ENCODE results near the gene FRK. TPM values are rescaled to one million over a fixed set of nuclear protein-coding genes. Genes with fewer than 3 reads are reported as not detected.

Gene FRK
- total RNA-seq, 1 donor from 2014 or later, result 0.11 TPM

DNA sequence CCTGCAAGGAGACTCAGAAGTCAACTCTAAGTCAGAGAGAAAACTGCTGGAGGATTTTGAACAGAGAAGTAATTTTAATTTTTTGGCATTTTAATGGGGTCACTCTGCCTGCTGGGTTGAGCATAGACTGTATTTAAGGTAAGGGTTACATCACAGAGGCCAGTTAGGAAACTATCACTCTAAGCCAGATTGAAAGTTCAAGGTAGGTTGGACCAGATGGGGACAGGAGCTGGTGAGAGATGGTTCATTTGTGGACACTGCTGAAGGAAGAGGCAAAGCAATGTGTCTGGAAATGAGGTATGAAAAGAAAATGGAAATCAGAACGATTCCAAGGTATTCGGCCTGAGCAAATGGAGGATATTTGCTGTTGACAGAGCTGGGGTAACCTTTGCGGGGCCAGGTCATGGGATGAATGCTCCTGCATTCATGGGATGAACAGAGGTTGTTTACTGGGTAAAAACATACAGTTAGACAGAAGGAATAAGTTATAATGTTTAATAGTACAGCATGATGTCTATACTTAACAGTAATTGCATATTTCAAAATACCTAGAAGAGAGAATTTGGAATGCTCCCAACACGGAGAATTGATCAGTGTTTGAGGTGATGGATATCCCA lies 26.9 kb downstream of the FRK start:
- Histone ChIP-seq H2AFZ (replicated peaks) (no peak overlapping the region), H3K79me2 (ENCODE audit: low read depth) (no peaks in the 10 kb centered on the region), H3K9me3 (ENCODE audit: low read depth) (no peaks in the 10 kb centered on the region), H3K4me2 (no peak overlapping the region), H3F3A (ENCODE audit: low read depth) (no peaks in the 10 kb centered on the region), H3K27me3 (no peaks in the 10 kb centered on the region), H3K4me1 (no peaks in the 10 kb centered on the region), H3K9ac (no peak overlapping the region), H3K27ac (no peak overlapping the region), H4K20me1 (ENCODE audit: low read depth) (no peaks in the 10 kb centered on the region), H3K36me3 (no peaks in the 10 kb centered on the region), H3K4me3 (no peak overlapping the region)
- H3K4me1 Mint-ChIP-seq, result no peaks in the 10 kb centered on the region
- H3K36me3 Mint-ChIP-seq, result no peaks in the 10 kb centered on the region
- H3K4me3 Mint-ChIP-seq, result no peak overlapping the region
- TF ChIP-seq, protein P1, sequence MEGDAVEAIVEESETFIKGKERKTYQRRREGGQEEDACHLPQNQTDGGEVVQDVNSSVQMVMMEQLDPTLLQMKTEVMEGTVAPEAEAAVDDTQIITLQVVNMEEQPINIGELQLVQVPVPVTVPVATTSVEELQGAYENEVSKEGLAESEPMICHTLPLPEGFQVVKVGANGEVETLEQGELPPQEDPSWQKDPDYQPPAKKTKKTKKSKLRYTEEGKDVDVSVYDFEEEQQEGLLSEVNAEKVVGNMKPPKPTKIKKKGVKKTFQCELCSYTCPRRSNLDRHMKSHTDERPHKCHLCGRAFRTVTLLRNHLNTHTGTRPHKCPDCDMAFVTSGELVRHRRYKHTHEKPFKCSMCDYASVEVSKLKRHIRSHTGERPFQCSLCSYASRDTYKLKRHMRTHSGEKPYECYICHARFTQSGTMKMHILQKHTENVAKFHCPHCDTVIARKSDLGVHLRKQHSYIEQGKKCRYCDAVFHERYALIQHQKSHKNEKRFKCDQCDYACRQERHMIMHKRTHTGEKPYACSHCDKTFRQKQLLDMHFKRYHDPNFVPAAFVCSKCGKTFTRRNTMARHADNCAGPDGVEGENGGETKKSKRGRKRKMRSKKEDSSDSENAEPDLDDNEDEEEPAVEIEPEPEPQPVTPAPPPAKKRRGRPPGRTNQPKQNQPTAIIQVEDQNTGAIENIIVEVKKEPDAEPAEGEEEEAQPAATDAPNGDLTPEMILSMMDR (IDR thresholded peaks at IDR 0.05), result no peak
- TF ChIP-seq EZH2 (IDR thresholded peaks at IDR 0.05) (no peak), EZH2phosphoT487 (IDR thresholded peaks at IDR 0.05) (no peak)
- no peaks in the 10 kb centered on the region for H3K9me3 Mint-ChIP-seq
- H3K27ac Mint-ChIP-seq, result peak overlapping the region; percentile 38
- DNase-seq (ENCODE audit: low spot score), result no peak
- peaks cover 3% of the 10 kb centered on the region for H3K27me3 Mint-ChIP-seq (ENCODE audit: insufficient read depth, low read depth)

DNA sequence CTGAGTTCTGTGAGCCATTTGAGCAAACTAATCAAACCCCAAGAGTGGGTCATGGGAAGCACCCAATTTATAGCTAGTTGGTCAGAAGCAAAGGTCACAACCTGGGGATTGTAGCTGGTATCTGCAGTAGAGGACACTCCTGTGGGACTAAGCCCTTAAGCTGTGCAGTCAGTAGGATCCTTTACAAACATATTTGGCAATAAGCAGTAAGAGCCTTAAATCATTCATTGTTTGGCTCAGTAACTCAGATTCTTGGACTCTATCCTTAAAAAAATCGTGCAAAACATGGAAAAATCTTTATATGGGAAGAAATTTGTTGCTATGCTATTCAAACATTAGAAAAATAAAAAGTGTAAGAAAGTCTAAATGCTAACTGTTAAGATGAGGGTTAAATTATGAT lies 29.9 kb downstream of the FRK start:
- Histone ChIP-seq H3K36me3 (no peaks in the 10 kb centered on the region), H3K79me2 (ENCODE audit: low read depth) (no peaks in the 10 kb centered on the region), H3K4me3 (no peak overlapping the region), H3K9ac (no peak overlapping the region), H3K27me3 (no peaks in the 10 kb centered on the region), H3K4me1 (no peaks in the 10 kb centered on the region), H2AFZ (replicated peaks) (no peak overlapping the region), H3F3A (ENCODE audit: low read depth) (no peaks in the 10 kb centered on the region), H3K27ac (no peak overlapping the region), H4K20me1 (ENCODE audit: low read depth) (no peaks in the 10 kb centered on the region), H3K4me2 (no peak overlapping the region), H3K9me3 (ENCODE audit: low read depth) (no peaks in the 10 kb centered on the region)
- Mint-ChIP-seq H3K4me3 (no peak overlapping the region), H3K27me3 (ENCODE audit: insufficient read depth, low read depth) (peaks cover 3% of the 10 kb centered on the region), H3K4me1 (no peaks in the 10 kb centered on the region), H3K9me3 (no peaks in the 10 kb centered on the region), H3K36me3 (no peaks in the 10 kb centered on the region), H3K27ac (no peak overlapping the region)
- TF ChIP-seq, protein P1 (IDR thresholded peaks at IDR 0.05), result no peak
- TF ChIP-seq EZH2 (IDR thresholded peaks at IDR 0.05), result no peak
- TF ChIP-seq EZH2phosphoT487 (IDR thresholded peaks at IDR 0.05), result no peak
- no peak for DNase-seq (ENCODE audit: low spot score)

GRCh38 chr6:116029535-116029934 lies 31.2 kb downstream of the FRK start:
- Histone ChIP-seq H3K4me3 (no peak overlapping the region), H3K79me2 (ENCODE audit: low read depth) (no peaks in the 10 kb centered on the region), H3K4me1 (no peaks in the 10 kb centered on the region), H3F3A (ENCODE audit: low read depth) (no peaks in the 10 kb centered on the region), H3K4me2 (no peak overlapping the region), H3K9me3 (ENCODE audit: low read depth) (no peaks in the 10 kb centered on the region), H4K20me1 (ENCODE audit: low read depth) (no peaks in the 10 kb centered on the region), H3K36me3 (no peaks in the 10 kb centered on the region), H2AFZ (replicated peaks) (no peak overlapping the region), H3K27me3 (no peaks in the 10 kb centered on the region), H3K27ac (no peak overlapping the region), H3K9ac (no peak overlapping the region)
- no peak overlapping the region for H3K27ac Mint-ChIP-seq
- H3K27me3 Mint-ChIP-seq (ENCODE audit: insufficient read depth, low read depth), result peaks cover 3% of the 10 kb centered on the region
- DNase-seq (ENCODE audit: low spot score), result no peak
- no peaks in the 10 kb centered on the region for H3K4me1 Mint-ChIP-seq
- H3K9me3 Mint-ChIP-seq, result no peaks in the 10 kb centered on the region
- H3K36me3 Mint-ChIP-seq, result no peaks in the 10 kb centered on the region
- H3K4me3 Mint-ChIP-seq, result no peak overlapping the region
- TF ChIP-seq, protein P1 (IDR thresholded peaks at IDR 0.05), result no peak
- TF ChIP-seq EZH2 (IDR thresholded peaks at IDR 0.05) (no peak), EZH2phosphoT487 (IDR thresholded peaks at IDR 0.05) (no peak)

Measured in neural progenitor cell (in vitro differentiated cells).